Activated T-cell treated with anti-CD3 and anti-CD28 coated beads, Interleukin-2, amount 50 U/mL, for 24 hours (primary cell): ENCODE measurements around the gene RGL1.

Source experiments
- DNase-seq: peaks from one replicate; pipeline ENCODE4 v3.0.0-alpha.2; 2020
- H3K27ac Mint-ChIP-seq: 2 replicates; pipeline ENCODE4 v1.8.0; 2020; ENCODE audit warnings: mild to moderate bottlenecking, mixed read lengths
- H3K27me3 Mint-ChIP-seq: 2 replicates; pipeline ENCODE4 v1.8.0; 2020; ENCODE audit warnings: mixed read lengths
- H3K36me3 Mint-ChIP-seq: 2 replicates; pipeline ENCODE4 v1.8.0; 2020; ENCODE audit warnings: low read depth, mixed read lengths
- H3K4me1 Mint-ChIP-seq: 2 replicates; pipeline ENCODE4 v1.8.0; 2020; ENCODE audit warnings: low read depth, mixed read lengths
- H3K4me3 Mint-ChIP-seq: 2 replicates; pipeline ENCODE4 v1.8.0; 2020; ENCODE audit warnings: mild to moderate bottlenecking, moderate library complexity, mixed read lengths
- H3K9me3 Mint-ChIP-seq: 2 replicates; pipeline ENCODE4 v1.8.0; 2020; ENCODE audit warnings: mixed read lengths

RGL1 gene

DNA sequence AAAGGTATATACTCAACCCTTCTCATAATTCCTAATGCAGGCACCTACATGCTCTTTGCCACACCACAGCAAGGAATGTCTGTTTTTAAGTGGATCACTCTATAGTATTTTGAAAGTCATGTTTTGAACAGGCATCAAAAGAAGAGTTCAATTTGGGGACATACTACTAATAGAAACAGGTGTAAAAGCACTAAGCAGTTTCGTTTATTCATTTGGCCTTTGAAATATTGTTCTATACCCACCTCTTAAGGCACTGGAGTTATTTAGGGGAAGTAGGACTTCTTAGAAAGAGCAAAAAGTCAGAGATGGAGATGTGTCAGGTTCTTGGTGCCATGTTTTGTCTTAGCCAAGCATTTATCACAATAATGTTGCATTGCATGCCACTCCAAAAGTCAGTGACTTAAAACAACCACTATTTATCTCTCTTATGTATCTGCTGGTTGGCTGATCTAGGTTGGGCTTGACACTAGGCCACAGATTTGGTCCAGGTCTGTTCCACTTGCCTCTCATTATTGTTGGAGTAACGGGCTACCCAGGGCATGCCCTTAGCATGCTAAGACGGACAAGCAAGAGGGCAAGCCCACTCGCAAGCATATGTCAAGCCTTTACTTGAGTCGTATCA lies 107.5 kb downstream of the RGL1 start:
- no peak for DNase-seq
- Mint-ChIP-seq H3K27me3 (no peaks in the 10 kb centered on the region), H3K4me3 (no peak overlapping the region), H3K36me3 (peaks cover 7% of the 10 kb centered on the region), H3K4me1 (peaks cover 36% of the 10 kb centered on the region), H3K9me3 (no peaks in the 10 kb centered on the region), H3K27ac (no peak overlapping the region)

DNA sequence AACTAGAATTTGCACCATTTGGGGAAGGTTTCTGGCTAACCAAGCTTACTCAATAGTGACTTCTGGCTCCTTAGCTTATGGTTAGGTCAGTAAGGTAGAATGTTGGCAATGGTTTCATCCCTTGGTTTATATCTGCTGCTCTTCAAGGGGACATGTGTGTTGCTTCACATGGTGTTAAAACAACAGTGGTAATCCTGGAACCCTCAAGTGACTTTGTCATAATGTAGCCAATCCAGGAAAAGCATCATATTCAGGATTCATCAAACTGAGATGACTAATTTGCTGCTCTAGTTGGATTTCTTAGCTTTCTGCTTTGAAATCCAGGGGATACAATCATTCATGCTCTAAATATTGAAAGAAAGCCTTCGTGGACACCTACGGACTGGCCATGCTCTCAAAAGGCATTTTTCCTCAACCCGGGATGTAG lies 108.7 kb downstream of the RGL1 start:
- no peaks in the 10 kb centered on the region for H3K27me3 Mint-ChIP-seq
- H3K4me1 Mint-ChIP-seq, result peaks cover 36% of the 10 kb centered on the region
- H3K36me3 Mint-ChIP-seq, result peaks cover 5% of the 10 kb centered on the region
- no peak overlapping the region for H3K27ac Mint-ChIP-seq
- no peaks in the 10 kb centered on the region for H3K9me3 Mint-ChIP-seq
- no peak overlapping the region for H3K4me3 Mint-ChIP-seq
- no peak for DNase-seq

DNA sequence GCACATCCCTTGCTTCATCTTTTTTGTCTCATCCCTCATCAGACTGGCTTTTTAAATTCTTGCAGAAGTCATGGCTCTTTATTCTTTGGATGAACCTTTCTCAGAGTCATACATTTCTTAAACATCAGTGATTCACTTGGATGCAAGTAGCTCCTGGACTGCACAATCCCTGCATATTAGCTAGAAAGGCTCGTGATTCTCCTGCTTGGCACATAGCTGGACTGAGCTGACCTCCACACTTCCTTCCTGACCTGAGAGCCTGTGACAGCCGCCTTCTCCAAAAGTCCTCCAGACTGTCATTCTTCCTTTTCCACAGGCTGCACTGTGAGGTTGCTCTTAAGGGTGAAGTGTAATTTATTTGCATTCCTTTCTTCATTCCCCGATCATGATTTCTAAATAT lies 109.4 kb downstream of the RGL1 start:
- H3K27ac Mint-ChIP-seq, result no peak overlapping the region
- H3K36me3 Mint-ChIP-seq, result peaks cover 5% of the 10 kb centered on the region
- no peak for DNase-seq
- no peak overlapping the region for H3K4me3 Mint-ChIP-seq
- no peaks in the 10 kb centered on the region for H3K9me3 Mint-ChIP-seq
- no peaks in the 10 kb centered on the region for H3K27me3 Mint-ChIP-seq
- H3K4me1 Mint-ChIP-seq, result peaks cover 36% of the 10 kb centered on the region

DNA sequence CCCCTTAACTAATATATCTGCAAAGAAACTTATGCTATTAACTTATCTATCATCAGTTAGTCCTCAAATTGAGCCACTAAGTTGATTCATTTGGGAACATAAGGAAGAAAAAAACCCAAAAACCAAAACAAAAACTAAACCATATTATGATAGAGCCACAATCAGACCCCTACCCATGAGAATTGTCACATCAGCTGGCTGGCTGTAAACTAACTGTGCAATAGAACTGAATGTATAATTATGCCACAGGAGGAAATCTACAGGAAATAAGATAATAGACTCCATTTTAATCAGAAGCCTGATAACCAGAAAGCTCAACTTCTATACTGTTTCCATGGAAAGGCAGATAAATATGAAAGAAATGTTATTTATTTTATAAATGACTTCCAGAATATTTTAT lies 110.0 kb downstream of the RGL1 start:
- H3K9me3 Mint-ChIP-seq, result no peaks in the 10 kb centered on the region
- H3K4me3 Mint-ChIP-seq, result no peak overlapping the region
- H3K27me3 Mint-ChIP-seq, result no peaks in the 10 kb centered on the region
- H3K27ac Mint-ChIP-seq, result no peak overlapping the region
- peaks cover 35% of the 10 kb centered on the region for H3K4me1 Mint-ChIP-seq
- DNase-seq, result no peak
- H3K36me3 Mint-ChIP-seq, result peaks cover 5% of the 10 kb centered on the region

DNA sequence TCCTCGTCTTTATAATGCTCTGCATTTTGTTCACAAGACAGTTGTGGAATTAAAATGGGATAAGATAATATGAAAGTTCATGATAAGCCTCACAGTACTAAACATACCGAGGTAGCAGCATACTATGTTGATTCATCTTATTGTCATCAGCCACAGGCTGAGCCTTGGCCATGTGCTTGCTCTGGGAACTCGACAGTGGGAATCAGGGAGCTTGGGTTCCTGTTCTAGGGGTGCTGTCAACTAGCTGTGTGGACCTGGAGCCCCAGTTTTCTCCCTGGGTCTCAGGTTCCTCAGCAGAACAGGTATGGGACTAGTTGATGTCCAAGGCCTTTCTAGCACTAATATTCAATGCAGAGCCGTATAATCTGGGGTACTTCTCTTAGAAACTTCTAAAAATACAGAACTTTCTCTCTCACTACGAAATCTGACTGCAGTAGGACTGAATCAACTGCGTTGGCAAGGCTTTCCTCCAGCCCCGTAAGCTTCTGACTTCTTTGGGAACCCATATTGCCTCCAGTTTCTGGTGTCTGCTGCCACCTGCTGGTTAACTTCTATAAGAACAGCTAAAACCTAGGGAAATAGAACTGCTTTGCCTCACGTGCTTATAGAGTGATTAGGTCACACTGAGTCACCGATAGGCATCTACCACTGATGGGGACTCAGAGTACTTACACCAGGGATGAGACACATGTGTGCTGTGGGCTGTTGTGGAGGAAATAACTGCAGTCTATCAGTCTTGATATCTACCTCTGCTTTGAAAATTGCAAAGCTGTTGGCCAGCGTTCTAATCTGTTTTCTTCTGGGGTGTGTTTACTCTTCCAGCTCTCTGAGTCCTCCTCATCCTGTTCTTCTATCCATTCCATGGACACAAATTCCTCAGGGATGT lies 110.9 kb downstream of the RGL1 start:
- Mint-ChIP-seq H3K27ac (peak overlapping the region; percentile 48), H3K36me3 (peaks cover 5% of the 10 kb centered on the region), H3K4me3 (no peak overlapping the region)

DNA sequence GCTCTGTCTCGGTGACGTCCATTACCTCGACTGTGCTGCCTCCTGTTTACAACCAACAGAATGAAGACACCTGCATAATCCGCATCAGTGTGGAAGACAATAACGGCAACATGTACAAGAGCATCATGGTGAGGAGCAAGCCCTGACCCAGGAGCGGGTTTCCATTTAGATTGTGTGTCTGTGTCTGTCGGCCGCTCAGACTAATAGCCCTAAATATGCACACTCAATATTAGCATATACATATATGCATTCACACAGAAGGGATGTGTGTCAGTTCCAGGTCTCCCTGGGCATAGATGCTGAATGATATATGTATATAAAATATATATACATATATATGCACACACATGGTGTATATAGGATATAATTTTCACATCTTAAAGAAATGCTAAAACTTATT lies 111.7 kb downstream of the RGL1 start:
- Mint-ChIP-seq H3K27ac (peak overlapping the region; percentile 48), H3K27me3 (no peaks in the 10 kb centered on the region), H3K4me3 (no peak overlapping the region), H3K4me1 (peaks cover 21% of the 10 kb centered on the region), H3K9me3 (no peaks in the 10 kb centered on the region), H3K36me3 (peaks cover 5% of the 10 kb centered on the region)
- no peak for DNase-seq

More for the DNA sequence above, 110.9 kb downstream of the RGL1 start:
- H3K27me3 Mint-ChIP-seq, result no peaks in the 10 kb centered on the region
- DNase-seq, result peak; percentile 62
- H3K4me1 Mint-ChIP-seq, result peaks cover 28% of the 10 kb centered on the region
- no peaks in the 10 kb centered on the region for H3K9me3 Mint-ChIP-seq

DNA sequence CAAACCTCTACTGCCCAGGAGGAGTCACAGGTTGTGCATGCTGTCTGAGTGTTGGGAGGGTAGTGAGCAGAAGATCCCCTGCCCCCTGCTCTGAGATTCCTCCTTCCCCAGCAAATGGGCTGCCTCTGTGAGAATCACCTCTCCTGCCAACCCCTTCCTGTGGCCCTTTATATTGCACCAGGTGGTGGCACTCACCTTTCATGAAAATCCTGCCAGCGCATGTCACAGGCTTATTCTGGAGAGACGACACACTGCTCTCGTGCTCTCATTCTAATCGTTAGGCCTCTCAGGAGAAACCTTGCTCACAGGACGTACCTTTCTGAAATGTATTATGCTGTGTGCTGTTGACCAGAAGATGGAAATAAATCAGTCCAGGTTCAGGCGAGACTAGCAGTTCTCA lies 113.7 kb downstream of the RGL1 start:
- H3K4me3 Mint-ChIP-seq, result no peak overlapping the region
- H3K4me1 Mint-ChIP-seq, result peaks cover 14% of the 10 kb centered on the region
- no peak overlapping the region for H3K27ac Mint-ChIP-seq
- no peaks in the 10 kb centered on the region for H3K27me3 Mint-ChIP-seq
- no peak for DNase-seq
- H3K9me3 Mint-ChIP-seq, result no peaks in the 10 kb centered on the region
- no peaks in the 10 kb centered on the region for H3K36me3 Mint-ChIP-seq

DNA sequence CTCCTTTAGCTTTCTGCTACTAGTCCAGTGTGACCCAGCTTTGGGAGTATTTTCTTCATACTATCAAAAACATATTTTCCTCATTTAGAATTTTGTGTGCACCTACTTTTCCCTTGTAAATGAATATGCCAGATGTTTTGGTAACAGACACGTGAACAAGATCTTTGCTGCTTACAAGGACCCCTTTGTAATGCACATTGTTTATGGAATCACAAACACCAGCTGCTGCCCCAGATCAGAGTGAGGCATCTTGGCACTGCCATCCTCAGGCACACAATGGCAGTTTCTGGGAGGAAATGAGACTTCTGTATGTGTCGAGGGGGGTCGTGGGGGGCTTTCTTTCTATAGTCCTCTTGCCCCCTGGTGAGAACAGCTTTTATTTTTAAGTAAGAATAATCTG lies 115.7 kb downstream of the RGL1 start:
- Mint-ChIP-seq H3K36me3 (peaks cover 4% of the 10 kb centered on the region), H3K27ac (no peak overlapping the region)

DNA sequence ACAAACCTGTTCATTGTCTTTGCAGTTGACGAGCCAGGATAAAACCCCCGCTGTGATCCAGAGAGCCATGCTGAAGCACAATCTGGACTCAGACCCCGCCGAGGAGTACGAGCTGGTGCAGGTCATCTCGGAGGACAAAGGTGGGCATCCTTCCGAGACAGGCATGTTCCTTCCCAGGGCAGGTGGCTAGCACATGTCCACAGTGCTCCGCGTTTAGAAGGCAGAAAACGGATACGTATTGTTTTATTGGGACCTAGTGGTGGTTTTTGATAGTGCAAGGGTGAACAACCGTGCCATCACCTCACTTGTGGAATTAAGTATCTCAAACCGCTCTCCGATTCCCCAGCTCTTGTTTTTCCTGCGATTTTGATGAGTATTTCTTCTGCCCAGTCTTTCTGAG lies 117.3 kb downstream of the RGL1 start:
- Mint-ChIP-seq H3K4me3 (no peak overlapping the region), H3K9me3 (no peaks in the 10 kb centered on the region), H3K4me1 (no peaks in the 10 kb centered on the region), H3K36me3 (peaks cover 4% of the 10 kb centered on the region), H3K27ac (no peak overlapping the region), H3K27me3 (no peaks in the 10 kb centered on the region)
- no peak for DNase-seq

More for the DNA sequence above, 115.7 kb downstream of the RGL1 start:
- DNase-seq, result no peak
- H3K27me3 Mint-ChIP-seq, result no peaks in the 10 kb centered on the region
- no peak overlapping the region for H3K4me3 Mint-ChIP-seq
- H3K9me3 Mint-ChIP-seq, result no peaks in the 10 kb centered on the region
- peaks cover 10% of the 10 kb centered on the region for H3K4me1 Mint-ChIP-seq

DNA sequence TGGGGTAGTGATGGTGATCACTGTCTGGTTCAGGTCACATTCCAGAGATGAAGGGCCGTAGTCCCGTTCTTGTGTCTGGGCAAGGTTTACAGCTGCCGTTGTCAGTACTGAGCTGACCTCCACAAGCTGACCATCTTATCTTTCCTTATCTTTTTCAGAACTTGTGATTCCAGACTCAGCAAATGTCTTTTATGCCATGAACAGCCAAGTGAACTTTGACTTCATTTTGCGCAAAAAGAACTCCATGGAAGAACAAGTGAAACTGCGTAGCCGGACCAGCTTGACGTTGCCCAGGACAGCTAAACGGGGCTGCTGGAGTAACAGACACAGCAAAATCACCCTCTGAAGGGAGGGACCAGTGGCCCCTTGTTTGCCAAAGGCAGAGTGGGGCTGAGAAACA lies 121.0 kb downstream of the RGL1 start:
- no peaks in the 10 kb centered on the region for H3K27me3 Mint-ChIP-seq
- H3K9me3 Mint-ChIP-seq, result no peaks in the 10 kb centered on the region

DNA sequence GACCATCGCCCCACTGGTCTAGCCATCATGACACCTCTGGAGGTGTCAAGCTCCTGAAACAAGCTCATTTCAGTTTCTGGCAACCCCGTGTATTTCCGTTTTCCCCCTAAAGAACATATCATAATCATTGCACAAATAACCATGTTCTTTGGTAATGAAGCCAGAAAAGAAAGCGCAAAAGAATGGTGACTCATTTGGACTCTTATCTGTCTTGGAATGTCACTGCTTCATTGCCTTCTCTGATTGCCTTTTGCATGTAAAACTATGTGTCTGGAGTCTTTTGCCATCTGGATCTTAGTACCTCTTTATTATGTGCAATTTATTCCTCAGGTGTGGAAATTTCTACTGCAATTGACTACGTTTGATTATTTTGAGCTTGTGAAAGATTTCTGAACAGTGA lies 122.1 kb downstream of the RGL1 start:
- Mint-ChIP-seq H3K36me3 (peaks cover 4% of the 10 kb centered on the region), H3K9me3 (no peaks in the 10 kb centered on the region), H3K4me1 (no peaks in the 10 kb centered on the region), H3K4me3 (no peak overlapping the region), H3K27ac (no peak overlapping the region), H3K27me3 (no peaks in the 10 kb centered on the region)
- no peak for DNase-seq

More for the DNA sequence above, 121.0 kb downstream of the RGL1 start:
- no peak for DNase-seq
- H3K36me3 Mint-ChIP-seq, result peaks cover 4% of the 10 kb centered on the region
- no peak overlapping the region for H3K4me3 Mint-ChIP-seq
- H3K4me1 Mint-ChIP-seq, result no peaks in the 10 kb centered on the region
- H3K27ac Mint-ChIP-seq, result no peak overlapping the region

DNA sequence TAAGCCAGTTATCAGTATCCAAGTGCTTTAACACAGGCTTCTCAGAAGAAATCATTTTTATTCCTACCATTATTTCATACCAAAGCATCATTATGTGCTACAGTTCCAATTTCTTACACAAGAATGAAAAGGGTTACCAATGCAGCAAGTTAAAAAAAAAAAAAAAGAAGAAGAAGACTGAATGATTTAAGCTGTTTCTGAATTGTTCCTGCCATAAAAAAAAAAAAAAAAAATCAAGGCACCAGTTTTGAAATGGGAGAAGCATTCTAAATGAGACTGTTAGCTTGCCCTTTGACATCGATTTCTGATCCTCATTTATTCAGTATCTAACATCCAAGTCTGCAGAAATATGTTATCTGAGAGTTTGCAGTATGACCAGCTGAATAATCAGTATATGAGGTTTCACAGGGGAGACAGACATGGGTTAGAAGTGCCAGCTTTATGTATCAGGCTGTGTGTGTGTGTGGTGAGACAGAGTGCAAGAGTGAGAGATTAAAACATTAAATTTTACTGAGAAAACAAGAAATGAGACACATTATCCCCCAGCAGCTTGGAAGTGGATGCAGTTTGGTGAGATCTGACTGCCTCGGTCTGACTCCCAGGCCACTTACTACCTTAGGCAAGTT lies 126.8 kb downstream of the RGL1 start:
- no peaks in the 10 kb centered on the region for H3K9me3 Mint-ChIP-seq
- H3K27ac Mint-ChIP-seq, result no peak overlapping the region
- H3K27me3 Mint-ChIP-seq, result no peaks in the 10 kb centered on the region
- no peaks in the 10 kb centered on the region for H3K36me3 Mint-ChIP-seq
- H3K4me1 Mint-ChIP-seq, result peaks cover 4% of the 10 kb centered on the region
- no peak overlapping the region for H3K4me3 Mint-ChIP-seq
- no peak for DNase-seq

DNA sequence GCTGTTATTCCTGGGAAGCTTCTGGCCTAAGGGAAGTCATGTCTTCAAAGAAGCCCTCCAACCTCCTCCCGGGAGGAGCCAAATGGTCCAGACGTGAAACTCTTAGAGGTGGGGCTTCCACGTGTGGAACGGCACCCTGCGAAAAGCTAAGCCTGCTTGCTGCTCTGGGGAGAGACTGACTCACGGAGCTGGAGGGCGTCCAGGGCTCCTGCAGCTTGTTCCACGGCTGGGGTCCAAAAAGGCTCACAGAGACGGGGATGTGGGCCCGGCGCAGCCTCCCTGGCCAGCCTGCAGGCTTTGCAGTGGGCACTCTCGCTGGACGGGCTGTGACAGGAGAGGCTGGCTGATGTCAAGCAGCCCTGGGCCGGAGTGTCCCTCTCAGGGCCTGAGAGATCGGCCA lies 127.5 kb downstream of the RGL1 start:
- DNase-seq, result no peak
- H3K36me3 Mint-ChIP-seq, result no peaks in the 10 kb centered on the region
- H3K4me3 Mint-ChIP-seq, result no peak overlapping the region
- H3K9me3 Mint-ChIP-seq, result no peaks in the 10 kb centered on the region
- H3K27ac Mint-ChIP-seq, result no peak overlapping the region
- peaks cover 4% of the 10 kb centered on the region for H3K4me1 Mint-ChIP-seq
- no peaks in the 10 kb centered on the region for H3K27me3 Mint-ChIP-seq

DNA sequence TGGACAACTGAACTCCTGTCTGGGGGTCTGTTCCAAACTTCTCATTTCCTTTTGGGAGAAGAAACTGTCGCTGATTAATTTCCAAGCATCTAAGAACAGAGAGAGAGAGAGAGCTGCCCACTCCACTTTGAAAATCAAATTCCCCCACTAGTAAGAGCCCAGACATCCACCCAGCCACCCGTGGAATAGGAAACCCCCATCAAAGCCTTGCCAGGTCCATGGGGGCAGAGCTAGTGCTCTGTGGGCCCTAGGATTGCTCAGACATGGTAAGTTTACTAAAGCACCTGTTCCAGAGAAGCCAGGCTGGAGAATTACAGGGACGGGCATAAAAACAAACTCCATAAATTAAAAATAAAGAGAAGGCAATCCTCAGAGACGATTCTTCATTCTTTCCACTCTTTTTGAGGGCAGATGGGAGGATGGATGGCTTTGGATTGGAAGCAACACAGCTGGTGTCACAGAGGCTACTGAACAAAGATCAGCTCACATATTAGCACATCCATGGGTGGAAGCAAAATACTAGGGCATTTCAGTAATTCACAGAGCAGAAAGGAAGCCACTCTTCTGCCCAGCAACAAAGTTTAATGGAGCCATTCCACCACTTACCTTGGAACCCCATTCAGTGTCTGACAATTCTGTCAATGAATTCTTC lies 128.7 kb downstream of the RGL1 start:
- no peak for DNase-seq
- H3K36me3 Mint-ChIP-seq, result no peaks in the 10 kb centered on the region
- peaks cover 4% of the 10 kb centered on the region for H3K4me1 Mint-ChIP-seq
- no peak overlapping the region for H3K27ac Mint-ChIP-seq
- H3K27me3 Mint-ChIP-seq, result no peaks in the 10 kb centered on the region
- no peaks in the 10 kb centered on the region for H3K9me3 Mint-ChIP-seq
- H3K4me3 Mint-ChIP-seq, result no peak overlapping the region
